PC-9 (cell line): ENCODE results near the gene CLDND2. TPM values are rescaled to one million over a fixed set of nuclear protein-coding genes. Genes with fewer than 3 reads are reported as not detected.

ENCODE experiments used
- BruUV-seq: library from RNA; stranded (reverse); fragments of 400-500 nt; replicated peaks from 2 replicates; lab custom pipeline; 2021; lab: Mats Ljungman, UMichigan
- CTCF ChIA-PET: fragments of 300-600 bp; sonication (Branson Sonifier 250); formaldehyde crosslinking; loops from one replicate; lab custom pipeline; 2022; ENCODE audit warnings: antibody characterized with exemption; lab: Charles Lee
- POLR2A ChIA-PET: fragments of 300-600 bp; sonication (Branson Sonifier 250); formaldehyde crosslinking; loops from one replicate; lab custom pipeline; 2022; ENCODE audit warnings: antibody characterized with exemption; ENCODE audit not compliant: unreplicated experiment; lab: Charles Lee
- DNase-seq, 2 experiments: peaks; one replicate each; pipeline versions ENCODE4 v3.0.0 to v3.0.0-alpha.2; 2015 to 2022; ENCODE audit warnings: mixed read lengths in 1 of 2
- H2AFZ ChIP-seq: fragments of 200-600 bp; sonication (generic); 2 replicates; pipeline ENCODE4 v1.8.1; 2017; ENCODE audit warnings: antibody characterized with exemption
- H3F3A ChIP-seq: fragments of 200-600 bp; sonication (generic); 2 replicates; pipeline ENCODE4 v1.8.1; 2017; ENCODE audit warnings: antibody characterized with exemption, mild to moderate bottlenecking, low read depth; ENCODE audit not compliant: insufficient read depth
- H3K27ac ChIP-seq: fragments of 200-600 bp; sonication (generic); 2 replicates; pipeline ENCODE4 v1.6.1; 2016; ENCODE audit warnings: mixed run types
- H3K27me3 ChIP-seq: fragments of 200-600 bp; sonication (generic); 2 replicates; pipeline ENCODE4 v1.6.1; 2016; ENCODE audit warnings: low read depth, mixed run types; ENCODE audit not compliant: insufficient read depth
- H3K36me3 ChIP-seq: fragments of 200-600 bp; sonication (generic); 2 replicates; pipeline ENCODE4 v1.6.1; 2016; ENCODE audit warnings: low read depth, mixed run types
- H3K4me1 ChIP-seq: fragments of 200-600 bp; sonication (generic); replicated peaks from 2 replicates; pipeline ENCODE4 v1.6.1; 2016; ENCODE audit warnings: mixed run types; ENCODE audit not compliant: insufficient read depth
- H3K4me2 ChIP-seq: fragments of 200-600 bp; sonication (generic); 2 replicates; pipeline ENCODE4 v1.6.1; 2017; ENCODE audit warnings: mixed run types
- H3K4me3 ChIP-seq: fragments of 200-600 bp; sonication (generic); 2 replicates; pipeline ENCODE4 v1.6.1; 2016; ENCODE audit warnings: mixed run types
- H3K79me2 ChIP-seq: fragments of 200-600 bp; sonication (generic); 2 replicates; pipeline ENCODE4 v1.6.1; 2017; ENCODE audit warnings: low read depth, mixed run types
- H3K9me2 ChIP-seq: fragments of 200-600 bp; sonication (generic); 2 replicates; pipeline ENCODE4 v1.8.1; 2017; ENCODE audit warnings: mild to moderate bottlenecking; ENCODE audit not compliant: insufficient read depth
- H3K9me3 ChIP-seq: fragments of 200-600 bp; sonication (generic); 2 replicates; pipeline ENCODE4 v1.8.1; 2016; ENCODE audit warnings: low read depth; ENCODE audit not compliant: insufficient read depth
- H4K20me1 ChIP-seq: fragments of 200-600 bp; sonication (generic); 2 replicates; pipeline ENCODE4 v1.8.1; 2017; ENCODE audit not compliant: insufficient read depth
- CTCF ChIP-seq: fragments of 200-600 bp; sonication (generic); conservative IDR thresholded peaks from 2 replicates; pipeline ENCODE4 v1.6.1; 2017; ENCODE audit warnings: mixed run types, antibody characterized with exemption, mild to moderate bottlenecking, moderate library complexity
- EZH2 ChIP-seq: fragments of 200-600 bp; sonication (generic); IDR thresholded peaks from 2 replicates; pipeline ENCODE4 v1.8.0; 2017; ENCODE audit warnings: antibody characterized with exemption, low read depth
- intact Hi-C: fragments of 100-400 bp; cut with micrococcal nuclease; formaldehyde crosslinking; loops from one replicate; pipeline ENCODE4 v1.10.0; 2022; ENCODE audit not compliant: unreplicated experiment
- total RNA-seq: library from RNA; stranded (reverse); gene quantifications from 2 replicates; pipeline ENCODE4 v1.2.3, GENCODE V29; 2021

Gene CLDND2
- total RNA-seq, 1 experiment from 2014 or later = 4.5 TPM

GRCh38 chr19:51323481-51324166 is 45.2 kb downstream of the CLDND2 start:
- ChIA-PET CTCF (no interaction called here), POLR2A (no interaction called here)
- no peaks in the 10 kb centered on the region for H3K79me2 ChIP-seq
- no peaks in the 10 kb centered on the region for H3K9me2 ChIP-seq
- DNase-seq = no peak
- no peak overlapping the region for H3K4me2 ChIP-seq
- no peaks in the 10 kb centered on the region for H3K9me3 ChIP-seq
- no peaks in the 10 kb centered on the region for H3K36me3 ChIP-seq
- no peak overlapping the region for H3K27ac ChIP-seq
- H3K4me3 ChIP-seq = no peak overlapping the region
- intact Hi-C loops = no loop called here
- no TSS peak for BruUV-seq
- peaks cover 61% of the 10 kb centered on the region for H3K27me3 ChIP-seq
- H4K20me1 ChIP-seq = no peaks in the 10 kb centered on the region
- no peak overlapping the region for H2AFZ ChIP-seq
- H3K4me1 ChIP-seq = no peaks in the 10 kb centered on the region
- TF ChIP-seq EZH2 = no peak
- no peak for TF ChIP-seq CTCF
- H3F3A ChIP-seq = no peaks in the 10 kb centered on the region

GRCh38 chr19:51321799-51322198 is 47.0 kb downstream of the CLDND2 start:
- Histone ChIP-seq H3K79me2 (no peaks in the 10 kb centered on the region), H4K20me1 (no peaks in the 10 kb centered on the region), H3K4me1 (no peaks in the 10 kb centered on the region), H3K9me2 (no peaks in the 10 kb centered on the region), H3K27ac (no peak overlapping the region), H2AFZ (no peak overlapping the region), H3F3A (no peaks in the 10 kb centered on the region), H3K36me3 (no peaks in the 10 kb centered on the region), H3K27me3 (peaks cover 78% of the 10 kb centered on the region), H3K9me3 (no peaks in the 10 kb centered on the region), H3K4me2 (no peak overlapping the region), H3K4me3 (no peak overlapping the region)
- POLR2A ChIA-PET = no interaction called here
- TF ChIP-seq EZH2 (no peak), CTCF (no peak)
- intact Hi-C loops = no loop called here
- CTCF ChIA-PET = no interaction called here
- no peak for DNase-seq
- BruUV-seq = no TSS peak

DNA sequence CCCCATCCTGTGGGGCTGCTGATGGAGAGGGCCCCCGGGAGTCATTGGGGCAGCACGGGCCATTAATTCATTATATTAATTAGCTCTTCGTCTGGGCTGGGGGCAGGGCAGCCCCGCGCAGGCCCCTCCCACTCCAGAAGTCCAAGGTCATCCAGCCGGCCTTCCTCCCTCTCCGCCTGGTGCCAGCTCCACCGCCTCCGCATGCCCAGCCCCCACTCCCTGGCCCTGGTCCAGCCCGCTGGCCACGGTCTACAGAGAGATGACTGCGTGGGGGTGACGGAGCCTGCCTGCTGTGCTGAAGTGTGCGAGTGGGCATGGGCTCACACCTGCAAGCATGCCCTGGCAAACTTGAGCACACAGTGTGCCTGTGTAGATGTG is 48.5 kb downstream of the CLDND2 start:
- TF ChIP-seq EZH2 = no peak
- no peaks in the 10 kb centered on the region for H3K36me3 ChIP-seq
- H3K9me2 ChIP-seq = no peaks in the 10 kb centered on the region
- H3F3A ChIP-seq = no peaks in the 10 kb centered on the region
- no peak overlapping the region for H3K4me3 ChIP-seq
- H3K79me2 ChIP-seq = no peaks in the 10 kb centered on the region
- peaks cover 85% of the 10 kb centered on the region for H3K27me3 ChIP-seq
- H2AFZ ChIP-seq = no peak overlapping the region
- no peaks in the 10 kb centered on the region for H4K20me1 ChIP-seq
- no peak for DNase-seq
- no peaks in the 10 kb centered on the region for H3K9me3 ChIP-seq
- H3K4me2 ChIP-seq = no peak overlapping the region
- no peak overlapping the region for H3K27ac ChIP-seq
- intact Hi-C loops = no loop called here
- ChIA-PET POLR2A (no interaction called here), CTCF (no interaction called here)
- BruUV-seq = no TSS peak
- H3K4me1 ChIP-seq = no peaks in the 10 kb centered on the region
